ENCODE results near the gene DSG3. TPM values are rescaled to one million over a fixed set of nuclear protein-coding genes. Genes with fewer than 3 reads are reported as not detected.

DSG3 gene
- total RNA-seq, 2 experiments from 2014 or later, result not detected

DNA sequence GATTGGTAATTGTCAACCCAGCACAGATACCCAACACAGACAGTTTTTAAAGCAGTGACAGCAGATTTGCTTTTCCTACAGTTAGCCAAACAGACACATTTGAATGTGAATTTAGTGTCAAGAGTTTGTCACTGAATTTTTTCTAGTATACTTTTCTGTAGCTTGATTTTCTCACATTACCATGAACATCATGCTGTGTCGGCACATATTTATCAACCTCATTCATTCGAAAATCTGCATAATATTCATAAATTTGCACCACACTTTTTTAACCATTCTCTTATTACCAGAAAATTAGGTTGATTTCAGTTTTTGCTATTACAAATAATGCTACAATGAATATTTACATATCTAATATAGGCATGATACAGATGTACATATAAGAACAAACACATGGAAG is 27.0 kb upstream of the DSG3 start:
- no peaks in the 10 kb centered on the region for H3K9me3 Mint-ChIP-seq
- no peaks in the 10 kb centered on the region for H3K36me3 Mint-ChIP-seq (ENCODE audit: low read depth)
- no peaks in the 10 kb centered on the region for H3K27me3 Mint-ChIP-seq
- no peak overlapping the region for H3K27ac Mint-ChIP-seq
- H3K4me3 Mint-ChIP-seq, result no peak overlapping the region
- DNase-seq, result no peak
- CTCF ChIA-PET, result no interaction called here
- H3K4me1 Mint-ChIP-seq, result no peaks in the 10 kb centered on the region
- POLR2A ChIA-PET, result no interaction called here

DNA sequence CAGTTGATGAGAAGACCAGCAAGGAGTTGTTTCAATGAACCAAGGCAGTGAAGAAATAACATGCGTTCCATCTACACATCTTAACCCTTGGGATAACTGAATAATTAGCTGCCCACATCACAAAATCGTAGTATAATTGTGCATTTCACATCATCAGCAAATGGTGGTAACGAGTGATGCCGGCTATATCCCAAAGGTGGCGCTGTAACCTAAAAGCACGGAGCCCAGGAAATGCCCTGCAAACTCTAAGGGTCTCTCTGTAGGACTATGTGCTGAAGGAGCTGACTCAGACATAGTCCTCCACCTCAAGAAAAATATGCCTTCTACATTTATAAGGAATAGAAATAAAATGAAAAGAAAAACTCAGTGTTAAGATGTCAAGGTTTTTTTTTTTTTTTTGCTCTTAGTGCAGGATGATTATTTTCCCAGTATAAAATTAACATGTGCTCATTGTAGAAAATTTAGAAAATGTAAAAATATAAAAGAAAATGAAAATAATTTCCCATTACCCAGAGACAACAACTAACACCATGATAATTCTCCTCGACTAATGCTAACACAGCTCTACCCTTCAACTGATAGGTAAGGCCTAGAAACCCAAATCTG is 23.1 kb upstream of the DSG3 start:
- H3K27me3 Mint-ChIP-seq, result no peaks in the 10 kb centered on the region
- no peak overlapping the region for H3K27ac Mint-ChIP-seq
- H3K9me3 Mint-ChIP-seq, result no peaks in the 10 kb centered on the region
- H3K36me3 Mint-ChIP-seq (ENCODE audit: low read depth), result no peaks in the 10 kb centered on the region
- CTCF ChIA-PET, result no interaction called here
- POLR2A ChIA-PET, result no interaction called here
- H3K4me3 Mint-ChIP-seq, result no peak overlapping the region
- no peaks in the 10 kb centered on the region for H3K4me1 Mint-ChIP-seq
- DNase-seq, result no peak

DNA sequence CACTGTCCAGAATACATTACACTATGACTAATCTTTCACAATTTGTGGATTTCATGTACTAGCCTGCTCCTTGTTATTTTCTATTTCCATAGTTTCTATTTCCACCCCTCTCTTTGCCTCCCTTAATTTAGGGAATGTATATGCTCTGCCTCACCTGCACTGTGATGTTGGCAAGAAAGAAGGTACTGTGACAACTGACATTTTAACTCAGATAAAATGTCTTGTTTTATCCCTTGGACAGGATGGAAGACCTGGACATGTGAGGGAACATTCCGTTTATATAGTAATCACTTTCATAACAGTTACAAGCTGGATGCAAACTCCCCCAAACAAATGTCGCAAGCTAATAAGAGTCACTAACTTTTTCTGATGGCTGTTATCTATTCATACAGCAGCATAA is 21.5 kb upstream of the DSG3 start:
- no peak overlapping the region for H3K27ac Mint-ChIP-seq
- POLR2A ChIA-PET, result no interaction called here

DNA sequence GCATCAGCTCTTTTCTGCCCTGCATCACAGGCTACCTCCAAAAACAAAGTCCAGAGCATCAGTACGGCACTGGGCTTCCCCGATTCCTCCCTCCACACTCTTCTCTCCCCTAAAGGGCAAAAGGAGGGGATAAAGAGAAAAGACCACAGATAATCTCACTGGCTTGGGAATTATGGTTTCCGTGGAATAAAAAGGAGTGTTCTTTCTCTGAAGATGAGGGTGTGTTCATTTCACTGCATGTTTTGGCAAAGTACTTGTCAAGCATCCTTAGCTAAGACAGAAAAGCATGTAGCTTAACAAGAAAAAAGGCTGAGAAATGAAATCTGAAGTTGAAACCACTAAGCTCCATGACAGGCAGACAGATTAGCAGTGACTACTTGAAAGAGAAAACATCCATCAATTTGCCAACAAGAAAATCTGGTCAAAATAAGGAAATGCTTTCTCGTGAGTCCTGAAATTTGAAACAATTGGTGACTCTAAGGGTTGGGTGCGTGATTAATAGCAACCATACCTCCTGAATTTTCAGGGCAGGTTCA is 20.6 kb upstream of the DSG3 start:
- no peaks in the 10 kb centered on the region for H3K36me3 Mint-ChIP-seq (ENCODE audit: low read depth)
- no peaks in the 10 kb centered on the region for H3K9me3 Mint-ChIP-seq
- ChIA-PET POLR2A (no interaction called here), CTCF (no interaction called here)
- DNase-seq, result no peak
- no peaks in the 10 kb centered on the region for H3K27me3 Mint-ChIP-seq
- no peaks in the 10 kb centered on the region for H3K4me1 Mint-ChIP-seq
- no peak overlapping the region for H3K27ac Mint-ChIP-seq
- no peak overlapping the region for H3K4me3 Mint-ChIP-seq

More for the DNA sequence above, 21.5 kb upstream of the DSG3 start:
- Mint-ChIP-seq H3K9me3 (no peaks in the 10 kb centered on the region), H3K4me3 (no peak overlapping the region), H3K27me3 (no peaks in the 10 kb centered on the region), H3K36me3 (ENCODE audit: low read depth) (no peaks in the 10 kb centered on the region), H3K4me1 (no peaks in the 10 kb centered on the region)
- DNase-seq, result no peak
- CTCF ChIA-PET, result no interaction called here

DNA sequence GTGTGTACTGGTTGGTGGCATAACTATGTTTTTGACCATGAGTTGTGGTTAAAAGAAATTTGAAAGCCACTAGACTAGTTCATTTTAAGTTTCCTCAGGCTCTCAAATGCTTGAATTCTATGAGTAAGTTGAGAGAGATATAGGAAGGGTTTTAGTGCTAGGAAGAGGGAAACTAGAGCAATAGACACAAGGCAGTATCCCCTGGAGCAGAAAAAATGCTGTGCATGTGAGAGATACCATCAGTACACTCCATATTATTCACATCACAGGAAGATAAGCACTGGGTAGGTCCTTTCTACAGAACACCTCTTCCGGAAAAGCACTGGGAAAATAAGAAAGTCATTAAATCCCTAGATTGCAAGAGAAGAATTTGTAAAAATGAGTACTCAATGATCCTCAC is 19.3 kb upstream of the DSG3 start:
- ChIA-PET POLR2A (no interaction called here), CTCF (no interaction called here)
- Mint-ChIP-seq H3K4me3 (no peak overlapping the region), H3K27ac (no peak overlapping the region), H3K4me1 (no peaks in the 10 kb centered on the region), H3K36me3 (ENCODE audit: low read depth) (no peaks in the 10 kb centered on the region), H3K9me3 (no peaks in the 10 kb centered on the region), H3K27me3 (no peaks in the 10 kb centered on the region)
- no peak for DNase-seq

DNA sequence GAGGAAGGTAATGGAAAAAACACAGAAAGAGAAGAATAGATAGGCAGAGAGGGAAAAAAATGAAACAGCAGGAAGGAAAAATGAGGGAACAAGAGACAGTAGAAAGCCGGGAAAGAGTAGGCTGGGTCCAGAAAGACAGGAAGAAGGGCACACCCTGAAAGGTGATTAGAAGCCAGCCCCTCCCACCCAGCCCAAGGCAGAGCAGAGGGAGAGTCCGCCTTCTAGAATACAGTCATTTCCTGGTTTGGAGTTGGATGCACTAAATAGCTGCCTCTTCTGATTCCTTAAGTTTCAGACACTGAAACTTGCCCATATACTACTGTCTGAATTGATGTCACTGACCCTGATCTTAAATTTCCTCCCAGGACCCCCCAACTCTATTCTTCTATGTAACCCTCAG is 17.9 kb upstream of the DSG3 start:
- no peak overlapping the region for H3K4me3 Mint-ChIP-seq
- POLR2A ChIA-PET, result no interaction called here
- H3K9me3 Mint-ChIP-seq, result no peaks in the 10 kb centered on the region
- no peak for DNase-seq
- CTCF ChIA-PET, result no interaction called here
- H3K36me3 Mint-ChIP-seq (ENCODE audit: low read depth), result no peaks in the 10 kb centered on the region
- H3K27ac Mint-ChIP-seq, result no peak overlapping the region
- H3K4me1 Mint-ChIP-seq, result no peaks in the 10 kb centered on the region
- H3K27me3 Mint-ChIP-seq, result no peaks in the 10 kb centered on the region

DNA sequence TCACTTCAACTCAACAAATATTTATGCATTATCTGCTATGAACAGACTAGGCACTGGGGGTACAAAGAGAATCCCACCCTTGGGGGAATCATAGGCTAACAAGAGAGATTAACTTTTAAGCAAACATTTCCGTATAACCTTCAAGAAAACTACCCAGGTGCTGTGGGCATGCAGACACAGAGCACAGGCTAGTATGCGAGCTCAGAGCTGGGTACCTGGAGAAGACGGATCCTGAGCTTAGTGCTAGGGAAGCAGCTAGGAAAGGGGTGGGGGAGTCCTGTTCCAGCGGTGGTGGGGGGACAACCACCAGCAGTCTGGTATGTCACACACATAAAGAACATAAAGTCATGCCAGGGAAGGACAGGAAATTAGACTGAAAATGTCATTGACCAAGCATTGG is 17.5 kb upstream of the DSG3 start:
- H3K9me3 Mint-ChIP-seq, result no peaks in the 10 kb centered on the region
- no peak for DNase-seq
- H3K4me3 Mint-ChIP-seq, result no peak overlapping the region
- CTCF ChIA-PET, result no interaction called here
- POLR2A ChIA-PET, result no interaction called here
- no peaks in the 10 kb centered on the region for H3K27me3 Mint-ChIP-seq
- no peaks in the 10 kb centered on the region for H3K4me1 Mint-ChIP-seq
- no peaks in the 10 kb centered on the region for H3K36me3 Mint-ChIP-seq (ENCODE audit: low read depth)
- H3K27ac Mint-ChIP-seq, result no peak overlapping the region

DNA sequence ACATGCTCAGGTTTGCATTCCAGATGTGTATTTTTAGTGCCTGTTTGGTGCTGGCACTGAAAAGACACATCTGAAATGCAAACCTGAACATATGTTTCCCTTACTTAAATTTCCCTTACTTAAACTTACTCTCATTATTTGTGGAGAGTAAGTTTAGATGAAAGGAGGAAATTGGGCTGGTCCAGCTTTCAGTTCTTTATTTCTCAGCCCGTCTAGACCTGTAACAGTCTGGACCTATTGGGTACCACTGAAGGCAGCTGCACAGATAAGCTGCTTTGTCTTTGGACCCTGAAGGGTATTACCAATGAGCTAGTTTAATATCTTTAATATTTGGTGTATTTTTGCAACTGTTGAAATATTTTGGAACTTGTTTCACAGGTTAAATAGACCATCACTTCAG is 17.0 kb upstream of the DSG3 start:
- H3K27ac Mint-ChIP-seq, result no peak overlapping the region
- H3K4me1 Mint-ChIP-seq, result no peaks in the 10 kb centered on the region
- H3K36me3 Mint-ChIP-seq (ENCODE audit: low read depth), result no peaks in the 10 kb centered on the region
- H3K27me3 Mint-ChIP-seq, result no peaks in the 10 kb centered on the region
- DNase-seq, result no peak
- no peaks in the 10 kb centered on the region for H3K9me3 Mint-ChIP-seq
- ChIA-PET CTCF (no interaction called here), POLR2A (no interaction called here)
- H3K4me3 Mint-ChIP-seq, result no peak overlapping the region

DNA sequence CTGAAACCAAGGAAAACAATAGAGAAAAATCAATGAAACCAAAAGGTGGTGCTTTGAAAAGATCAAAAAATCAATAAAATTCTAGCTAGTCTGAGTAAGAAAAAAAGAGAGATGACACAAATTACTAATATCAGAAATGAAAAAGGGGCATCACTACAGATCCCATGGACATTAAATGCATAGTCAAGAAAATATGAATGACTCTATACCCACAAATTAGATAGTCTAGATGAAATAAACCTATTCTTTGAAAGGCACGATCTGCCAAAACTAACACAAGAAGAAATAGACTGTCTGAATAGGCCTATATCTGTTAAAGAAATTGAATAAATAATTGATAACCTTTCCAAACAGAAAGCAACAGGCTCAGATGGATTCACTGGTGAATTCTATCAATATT is 15.2 kb upstream of the DSG3 start:
- no peaks in the 10 kb centered on the region for H3K36me3 Mint-ChIP-seq (ENCODE audit: low read depth)
- H3K4me3 Mint-ChIP-seq, result no peak overlapping the region
- H3K27me3 Mint-ChIP-seq, result no peaks in the 10 kb centered on the region
- ChIA-PET POLR2A (no interaction called here), CTCF (interaction anchor here (0.6 kb wide), 1 partner anchor 1120 kb away, joined by 3 read pairs; no protein-coding TSS in a partner anchor)
- no peaks in the 10 kb centered on the region for H3K4me1 Mint-ChIP-seq
- H3K27ac Mint-ChIP-seq, result no peak overlapping the region
- DNase-seq, result no peak
- no peaks in the 10 kb centered on the region for H3K9me3 Mint-ChIP-seq

DNA sequence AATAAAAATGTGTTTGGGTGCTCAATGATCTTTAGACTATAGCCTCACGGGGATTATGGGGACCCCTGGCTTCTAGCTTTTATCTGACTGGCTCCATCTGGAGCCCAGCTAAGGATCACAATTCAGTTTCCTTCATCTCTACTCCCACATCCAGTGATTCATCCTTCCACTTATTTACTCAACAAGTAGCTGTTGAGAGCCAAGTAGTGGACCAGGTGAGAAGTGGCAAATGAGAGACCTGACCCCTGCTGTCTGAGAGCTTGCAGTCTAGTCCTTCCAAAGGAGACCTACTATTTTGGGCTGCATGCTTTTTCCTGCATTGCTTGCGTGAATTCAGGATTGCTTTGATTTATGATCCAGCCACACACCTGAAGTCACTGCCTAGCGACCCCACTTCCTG is 10.7 kb upstream of the DSG3 start:
- no peak overlapping the region for H3K27ac Mint-ChIP-seq
- POLR2A ChIA-PET, result interaction anchor here (0.6 kb wide), 1 partner anchor 26 kb away, joined by 3 read pairs; no protein-coding TSS in a partner anchor
- CTCF ChIA-PET, result no interaction called here
- H3K4me3 Mint-ChIP-seq, result no peak overlapping the region
- H3K9me3 Mint-ChIP-seq, result no peaks in the 10 kb centered on the region
- no peaks in the 10 kb centered on the region for H3K4me1 Mint-ChIP-seq
- no peaks in the 10 kb centered on the region for H3K36me3 Mint-ChIP-seq (ENCODE audit: low read depth)
- H3K27me3 Mint-ChIP-seq, result no peaks in the 10 kb centered on the region
- no peak for DNase-seq

DNA sequence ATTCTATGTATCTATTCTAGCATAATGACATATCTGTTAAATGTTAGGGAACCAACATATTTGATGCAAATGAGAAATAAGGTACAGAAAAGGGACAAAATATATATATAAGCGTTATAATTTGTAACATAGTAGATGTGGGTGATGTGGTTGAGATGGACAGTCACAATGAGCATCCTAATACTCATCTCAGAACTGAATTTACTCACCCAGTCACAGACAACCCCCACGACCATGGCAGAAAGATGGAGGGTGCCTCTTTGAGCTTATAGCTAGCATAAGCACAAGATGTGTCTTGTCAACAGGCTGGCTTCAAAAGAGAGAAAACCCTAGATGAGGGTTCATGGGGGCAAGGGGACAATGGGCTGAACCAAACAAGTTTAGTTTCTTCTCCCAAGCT is 9.1 kb upstream of the DSG3 start:
- ChIA-PET POLR2A (no interaction called here), CTCF (no interaction called here)
- no peaks in the 10 kb centered on the region for H3K9me3 Mint-ChIP-seq

DNA sequence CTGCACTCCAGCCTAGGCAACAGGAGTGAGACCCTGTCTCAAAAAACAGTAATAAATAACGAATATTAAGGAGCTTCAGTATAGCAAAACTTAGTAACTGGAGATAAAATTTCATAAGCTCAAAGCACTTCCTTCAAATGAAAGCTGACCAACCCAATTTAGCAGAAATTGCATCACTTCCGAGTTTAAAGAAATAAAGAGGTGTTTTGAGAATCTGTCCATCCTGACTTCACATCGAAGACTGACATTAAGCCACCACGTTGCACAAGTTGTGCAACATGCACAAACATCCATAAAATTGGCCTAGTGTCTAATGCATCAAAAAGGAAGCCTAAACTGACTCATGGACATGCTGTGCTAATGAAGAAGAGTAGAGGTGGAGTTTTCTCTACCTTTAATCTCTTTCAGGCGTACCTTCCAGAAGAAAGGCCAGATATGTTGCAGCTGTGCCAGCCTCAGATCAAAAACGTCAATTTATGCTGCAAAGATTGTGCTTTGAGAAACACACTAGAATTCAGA is 7.7 kb upstream of the DSG3 start:
- ChIA-PET CTCF (no interaction called here), POLR2A (no interaction called here)
- H3K27me3 Mint-ChIP-seq, result no peaks in the 10 kb centered on the region
- no peak overlapping the region for H3K4me3 Mint-ChIP-seq
- H3K36me3 Mint-ChIP-seq (ENCODE audit: low read depth), result no peaks in the 10 kb centered on the region
- H3K27ac Mint-ChIP-seq, result no peak overlapping the region
- no peak for DNase-seq
- no peaks in the 10 kb centered on the region for H3K9me3 Mint-ChIP-seq
- no peaks in the 10 kb centered on the region for H3K4me1 Mint-ChIP-seq

More for the DNA sequence above, 9.1 kb upstream of the DSG3 start:
- H3K4me3 Mint-ChIP-seq, result no peak overlapping the region
- H3K4me1 Mint-ChIP-seq, result no peaks in the 10 kb centered on the region
- no peaks in the 10 kb centered on the region for H3K27me3 Mint-ChIP-seq
- no peaks in the 10 kb centered on the region for H3K36me3 Mint-ChIP-seq (ENCODE audit: low read depth)
- no peak for DNase-seq
- no peak overlapping the region for H3K27ac Mint-ChIP-seq

DNA sequence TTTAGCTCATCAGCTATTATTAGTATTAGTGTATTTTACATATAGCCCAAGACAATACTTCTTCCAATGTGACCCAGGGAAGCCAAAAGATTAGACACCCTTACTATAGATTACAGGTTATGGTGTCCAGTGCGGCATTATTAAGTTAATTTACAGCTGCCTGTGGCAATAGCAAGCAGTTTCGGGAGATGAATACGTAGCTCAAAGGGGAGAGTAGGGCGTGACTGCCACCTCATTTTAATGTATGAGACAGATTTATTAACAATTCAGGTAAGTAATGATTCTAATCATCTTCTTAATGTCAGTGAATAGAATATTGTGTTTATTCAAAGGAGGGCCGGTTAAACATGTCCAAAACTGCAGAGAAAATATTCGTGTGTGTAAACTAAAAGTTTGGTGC is 6.8 kb upstream of the DSG3 start:
- DNase-seq, result no peak
- Mint-ChIP-seq H3K27me3 (no peaks in the 10 kb centered on the region), H3K27ac (no peak overlapping the region), H3K4me3 (no peak overlapping the region), H3K9me3 (no peaks in the 10 kb centered on the region), H3K4me1 (no peaks in the 10 kb centered on the region), H3K36me3 (ENCODE audit: low read depth) (no peaks in the 10 kb centered on the region)
- ChIA-PET CTCF (no interaction called here), POLR2A (no interaction called here)

DNA sequence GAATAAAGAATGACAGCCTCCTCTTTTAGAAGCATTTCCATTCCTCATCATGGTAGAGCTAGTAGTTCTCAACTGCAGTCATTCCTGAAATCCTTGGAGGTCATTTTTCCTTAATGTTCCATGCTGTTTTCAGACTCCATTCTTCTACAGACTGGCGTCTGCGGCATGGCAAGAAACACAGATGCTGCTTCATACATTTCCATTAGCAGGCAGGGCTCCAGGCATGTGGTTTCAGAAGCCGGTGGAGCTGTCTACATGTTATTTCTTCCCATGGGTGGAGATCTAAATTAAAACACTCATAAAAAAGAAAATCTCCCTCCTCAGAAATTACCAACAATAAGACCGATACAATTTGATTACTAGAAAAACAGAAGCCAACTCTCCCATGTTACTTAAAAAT is 6.0 kb upstream of the DSG3 start:
- H3K4me3 Mint-ChIP-seq, result no peak overlapping the region
- no peaks in the 10 kb centered on the region for H3K27me3 Mint-ChIP-seq
- no peaks in the 10 kb centered on the region for H3K4me1 Mint-ChIP-seq
- POLR2A ChIA-PET, result no interaction called here
- DNase-seq, result no peak
- H3K36me3 Mint-ChIP-seq (ENCODE audit: low read depth), result no peaks in the 10 kb centered on the region
- no peak overlapping the region for H3K27ac Mint-ChIP-seq
- H3K9me3 Mint-ChIP-seq, result no peaks in the 10 kb centered on the region
- CTCF ChIA-PET, result no interaction called here

Measured in activated CD4-positive, alpha-beta T cell treated with anti-CD3 and anti-CD28 coated beads, Interleukin-2, amount 10 ng/mL, durations not matched to agents 7 days and 5 days (primary cell).